ENCODE data around the gene SVIL. TPM values are rescaled to one million over a fixed set of nuclear protein-coding genes. Genes with fewer than 3 reads are reported as not detected.

SVIL gene
- total RNA-seq, 1 experiment from 2014 or later: 15.3 TPM

GRCh38 chr10:29455095-29455494 is 179.7 kb downstream of the SVIL start:
- no CpG with 5 or more reads among the region's 7 CpGs for WGBS (ENCODE audit: extremely low coverage, insufficient read length, low lambda C conversion rate)
- no peak overlapping the region for H4K91ac ChIP-seq (ENCODE audit: insufficient read length, low read depth, low read length)
- Mint-ChIP-seq H3K27ac (no peak overlapping the region), H3K27me3 (ENCODE audit: low read depth) (no peaks in the 10 kb centered on the region), H3K9me3 (peaks cover under 1 to 4% of the 10 kb centered on the region in 2 experiments; a peak in 3 of 5 replicates), H3K4me1 (peaks cover 2 to 5% of the 10 kb centered on the region in 2 experiments; a peak in 1 of 4 replicates), H3K36me3 (ENCODE audit: insufficient read depth in 1 of 3, low read depth in 3 of 3) (peaks cover 5 to 14% (median 14%) of the 10 kb centered on the region in 3 experiments; a peak in 6 of 7 replicates), H3K4me3 (no peak overlapping the region)
- TF ChIP-seq, protein P1, sequence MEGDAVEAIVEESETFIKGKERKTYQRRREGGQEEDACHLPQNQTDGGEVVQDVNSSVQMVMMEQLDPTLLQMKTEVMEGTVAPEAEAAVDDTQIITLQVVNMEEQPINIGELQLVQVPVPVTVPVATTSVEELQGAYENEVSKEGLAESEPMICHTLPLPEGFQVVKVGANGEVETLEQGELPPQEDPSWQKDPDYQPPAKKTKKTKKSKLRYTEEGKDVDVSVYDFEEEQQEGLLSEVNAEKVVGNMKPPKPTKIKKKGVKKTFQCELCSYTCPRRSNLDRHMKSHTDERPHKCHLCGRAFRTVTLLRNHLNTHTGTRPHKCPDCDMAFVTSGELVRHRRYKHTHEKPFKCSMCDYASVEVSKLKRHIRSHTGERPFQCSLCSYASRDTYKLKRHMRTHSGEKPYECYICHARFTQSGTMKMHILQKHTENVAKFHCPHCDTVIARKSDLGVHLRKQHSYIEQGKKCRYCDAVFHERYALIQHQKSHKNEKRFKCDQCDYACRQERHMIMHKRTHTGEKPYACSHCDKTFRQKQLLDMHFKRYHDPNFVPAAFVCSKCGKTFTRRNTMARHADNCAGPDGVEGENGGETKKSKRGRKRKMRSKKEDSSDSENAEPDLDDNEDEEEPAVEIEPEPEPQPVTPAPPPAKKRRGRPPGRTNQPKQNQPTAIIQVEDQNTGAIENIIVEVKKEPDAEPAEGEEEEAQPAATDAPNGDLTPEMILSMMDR (conservative IDR thresholded peaks at IDR 0.05): no peak
- H4K8ac ChIP-seq (replicated peaks; ENCODE audit: insufficient read length, low read depth, low read length): no peak overlapping the region
- no peak overlapping the region for H3K4ac ChIP-seq (ENCODE audit: low read depth, low read length)
- no peaks in the 10 kb centered on the region for H3K23me2 ChIP-seq (ENCODE audit: insufficient read length, low read depth, low read length, poor library complexity, severe bottlenecking)
- no peak overlapping the region for H3K23ac ChIP-seq (ENCODE audit: insufficient read length, low read depth, low read length)
- H2AK5ac ChIP-seq (ENCODE audit: insufficient read length, low read length): no peak overlapping the region
- H3K27ac ChIP-seq (ENCODE audit: insufficient read length, low read depth, low read length): no peak overlapping the region
- no peaks in the 10 kb centered on the region for H3K79me2 ChIP-seq (ENCODE audit: insufficient read depth, low read length)
- H2BK5ac ChIP-seq (ENCODE audit: insufficient read length, low read length): no peak overlapping the region
- H2BK15ac ChIP-seq (ENCODE audit: low read depth, low read length): no peak overlapping the region
- no peaks in the 10 kb centered on the region for H3K27me3 ChIP-seq (ENCODE audit: insufficient read depth, low read length)
- no peak for DNase-seq
- H2AFZ ChIP-seq (ENCODE audit: low read length): no peak overlapping the region
- H2BK120ac ChIP-seq (ENCODE audit: low read depth, low read length, poor library complexity, severe bottlenecking): no peak overlapping the region
- no peak overlapping the region for H3K18ac ChIP-seq (ENCODE audit: insufficient read length, low read depth, low read length)
- no peaks in the 10 kb centered on the region for H3K79me1 ChIP-seq (ENCODE audit: insufficient read depth, low read depth, low read length, poor library complexity, severe bottlenecking)
- no peak overlapping the region for H3K4me2 ChIP-seq (ENCODE audit: insufficient read depth, insufficient read length, low read length)
- H3K4me1 ChIP-seq (ENCODE audit: insufficient read depth, low read length): no peaks in the 10 kb centered on the region
- no peak overlapping the region for H4K5ac ChIP-seq (ENCODE audit: insufficient read length, low read depth, low read length)
- H3K56ac ChIP-seq (ENCODE audit: insufficient read length, low read depth, low read length): no peak overlapping the region
- no peak overlapping the region for H3K14ac ChIP-seq (ENCODE audit: insufficient read depth, low read length)
- H3K9me3 ChIP-seq (ENCODE audit: control insufficient read depth, low read depth, low read length): no peaks in the 10 kb centered on the region
- no peak overlapping the region for H2BK20ac ChIP-seq (ENCODE audit: low read depth, low read length, poor library complexity, severe bottlenecking)
- no peaks in the 10 kb centered on the region for H4K20me1 ChIP-seq (ENCODE audit: control insufficient read depth, insufficient read depth, insufficient read length)
- no peak overlapping the region for H3K9ac ChIP-seq (ENCODE audit: extremely low read depth, insufficient read length, low read length)
- H2BK12ac ChIP-seq (ENCODE audit: insufficient read length, low read depth, low read length): no peak overlapping the region
- H3T11ph ChIP-seq (ENCODE audit: low read length): no peak overlapping the region
